HepG2 (cell line): ENCODE measurements around the gene ZNF322. TPM values are rescaled to one million over a fixed set of nuclear protein-coding genes. Genes with fewer than 3 reads are reported as not detected.

Experiments used
- CC2D1A ChIP-seq: sonication (generic); formaldehyde crosslinking; IDR thresholded peaks from 2 replicates; pipeline ENCODE4 v1.8.1; 2023; ENCODE audit warnings: mild to moderate bottlenecking, missing genetic modification reagents
- CEBPG ChIP-seq: IDR thresholded peaks from 2 replicates; pipeline ENCODE4 v1.6.1; 2016
- HDAC6 ChIP-seq: fragments of 200-600 bp; sonication (generic); IDR thresholded peaks from 2 replicates; pipeline ENCODE4 v1.7.0; 2017; ENCODE audit warnings: mild to moderate bottlenecking, antibody characterized with exemption, low read length, low read depth
- HES4 ChIP-seq: sonication (generic); formaldehyde crosslinking; IDR thresholded peaks from 2 replicates; pipeline ENCODE4 v1.9.0; 2021; ENCODE audit warnings: mild to moderate bottlenecking, missing genetic modification reagents, borderline replicate concordance
- MIXL1 ChIP-seq: IDR thresholded peaks from 2 replicates; pipeline ENCODE4 v1.6.1; 2016
- MTA1 ChIP-seq: sonication (generic); formaldehyde crosslinking; IDR thresholded peaks from 2 replicates; pipeline ENCODE4 v1.4.0; 2020; ENCODE audit warnings: missing genetic modification reagents, mild to moderate bottlenecking, borderline replicate concordance
- NFATC3 ChIP-seq: sonication (generic); formaldehyde crosslinking; IDR thresholded peaks from 2 replicates; pipeline ENCODE4 v1.5.1; 2020; ENCODE audit warnings: mild to moderate bottlenecking, missing genetic modification reagents
- NFYC ChIP-seq: IDR thresholded peaks from 2 replicates; pipeline ENCODE4 v1.6.1; 2016; ENCODE audit warnings: missing genetic modification reagents, missing compliant biosample characterization
- PRMT3 ChIP-seq: sonication (generic); formaldehyde crosslinking; IDR thresholded peaks from 2 replicates; pipeline ENCODE4 v1.8.1; 2022; ENCODE audit warnings: low read depth, mild to moderate bottlenecking, moderate library complexity, missing genetic modification reagents, borderline replicate concordance
- TRIM24 ChIP-seq: sonication (generic); formaldehyde crosslinking; IDR thresholded peaks from 2 replicates; pipeline ENCODE4 v1.8.0; 2022; ENCODE audit warnings: mild to moderate bottlenecking, missing genetic modification reagents
- ZBTB7A ChIP-seq: sonication (generic); formaldehyde crosslinking; IDR thresholded peaks from 2 replicates; pipeline ENCODE4 v1.8.0; 2022; ENCODE audit warnings: mild to moderate bottlenecking, missing genetic modification reagents
- ZNF234 ChIP-seq: sonication (generic); formaldehyde crosslinking; conservative IDR thresholded peaks from 2 replicates; pipeline ENCODE4 v1.5.1; 2020; ENCODE audit warnings: mild to moderate bottlenecking, missing genetic modification reagents
- ZNF446 ChIP-seq: sonication (generic); formaldehyde crosslinking; IDR thresholded peaks from 2 replicates; pipeline ENCODE4 v1.5.0; 2020; ENCODE audit warnings: mild to moderate bottlenecking, missing genetic modification reagents
- ZNF605 ChIP-seq: sonication (generic); formaldehyde crosslinking; IDR thresholded peaks from 2 replicates; pipeline ENCODE4 v1.8.0; 2022; ENCODE audit warnings: mild to moderate bottlenecking, missing genetic modification reagents
- polyA plus RNA-seq, 8 experiments: library from polyadenylated mRNA; depleted of rRNA in 3 of 8; stranded (reverse) in 7 of 8; unstranded in 1 of 8; fragments of >200 nt; fragmentation: Illumina TruSeq in 4 of 8; extraction: Trizol in 4 of 8; gene quantifications; 2 replicates each; pipeline versions ENCODE4 v1.2.1 to v1.2.3, GENCODE V29; 2011 to 2016; ENCODE audit warnings: low read depth in 4 of 8, missing spikeins in 1 of 8, mixed read lengths in 1 of 8; ENCODE audit not compliant: insufficient read depth in 1 of 8
- total RNA-seq, 5 experiments: library from RNA; depleted of rRNA; stranded (reverse); fragments of >200 nt; fragmentation: Illumina TruSeq; extraction: Trizol; gene quantifications; 2 replicates each; pipeline ENCODE4 v1.2.3, GENCODE V29; 2016; ENCODE audit warnings: low read depth in 1 of 5
- TF ChIP-seq, protein P1 (sequence below): sonication (generic); formaldehyde crosslinking; IDR thresholded peaks from 2 replicates; pipeline ENCODE4 v1.4.0; 2020; ENCODE audit warnings: missing genetic modification reagents
- TF ChIP-seq, protein P2 (sequence below): sonication (generic); formaldehyde crosslinking; IDR thresholded peaks from 2 replicates; pipeline ENCODE4 v1.4.0; 2020; ENCODE audit warnings: low read depth, missing genetic modification reagents
- TF ChIP-seq, protein P3 (sequence below): sonication (generic); formaldehyde crosslinking; IDR thresholded peaks from 2 replicates; pipeline ENCODE4 v1.5.1; 2020; ENCODE audit warnings: mild to moderate bottlenecking, missing genetic modification reagents, moderate library complexity
- TF ChIP-seq, protein P4 (sequence below): IDR thresholded peaks from 2 replicates; pipeline ENCODE4 v1.6.1; 2018; ENCODE audit warnings: missing genetic modification reagents, mild to moderate bottlenecking, missing compliant biosample characterization
- TF ChIP-seq, protein P5 (sequence below): sonication (generic); formaldehyde crosslinking; IDR thresholded peaks from 2 replicates; pipeline ENCODE4 v1.5.0; 2020; ENCODE audit warnings: mild to moderate bottlenecking, missing genetic modification reagents

Gene ZNF322
- total and polyA plus RNA-seq, 2 of the 13 experiments (the other 11 are each of a cell fraction or from before 2014, with no cell fraction given), result 8.3 to 22.8 TPM

DNA sequence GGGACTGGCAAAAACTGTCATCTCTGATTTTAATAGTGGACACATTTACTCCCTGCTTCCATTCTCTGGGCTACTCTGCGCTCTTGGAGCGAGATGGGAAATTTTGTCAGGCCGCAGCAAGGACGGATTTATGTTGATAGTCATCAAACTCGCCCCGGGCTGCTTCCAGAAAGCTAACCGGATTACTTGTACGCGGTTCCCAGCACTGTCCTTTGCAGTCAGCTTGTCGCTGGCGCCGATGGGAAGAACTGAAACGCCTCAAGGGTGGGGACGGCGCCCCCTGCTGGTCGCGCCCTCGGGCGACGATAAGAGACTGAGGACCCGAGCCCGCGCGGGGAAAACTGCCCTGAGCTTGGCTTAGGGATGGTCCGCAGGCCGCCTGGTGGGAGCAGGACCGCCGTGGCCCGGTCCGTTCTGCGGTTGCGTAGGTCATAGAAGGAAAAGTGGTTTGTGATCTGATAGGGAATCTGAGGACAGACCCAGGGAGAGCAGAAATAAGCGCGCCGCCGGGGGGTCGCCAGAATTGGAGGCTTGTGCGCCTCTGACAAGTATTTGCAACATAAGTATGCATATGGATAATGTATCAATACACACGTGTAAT is 63.8 kb downstream of the ZNF322 start (continued):
- TF ChIP-seq MIXL1 (peak; percentile 68; the same call in 1 of the 2 replicates), NFYC (CRISPR knock-in tag) (no peak), ZBTB7A (CRISPR knock-in tag) (peak; percentile 87), CC2D1A (CRISPR knock-in tag) (0 out of 2 replicates have a peak, but pooled peaks have one; percentile 42), HES4 (0 out of 2 replicates have a peak, but pooled peaks have one; percentile 54), MTA1 (peak; percentile 86; the same call in 1 of the 2 replicates), NFATC3 (CRISPR knock-in tag) (no peak), ZNF446 (CRISPR knock-in tag) (no peak), PRMT3 (CRISPR knock-in tag) (peak; percentile 72; the same call in 1 of the 2 replicates), CEBPG (CRISPR knock-in tag) (peak; percentile 43; the same call in 1 of the 2 replicates), TRIM24 (no peak), HDAC6 (no peak), ZNF234 (no peak), ZNF605 (CRISPR knock-in tag) (peak; percentile 84)
- TF ChIP-seq, protein P1, sequence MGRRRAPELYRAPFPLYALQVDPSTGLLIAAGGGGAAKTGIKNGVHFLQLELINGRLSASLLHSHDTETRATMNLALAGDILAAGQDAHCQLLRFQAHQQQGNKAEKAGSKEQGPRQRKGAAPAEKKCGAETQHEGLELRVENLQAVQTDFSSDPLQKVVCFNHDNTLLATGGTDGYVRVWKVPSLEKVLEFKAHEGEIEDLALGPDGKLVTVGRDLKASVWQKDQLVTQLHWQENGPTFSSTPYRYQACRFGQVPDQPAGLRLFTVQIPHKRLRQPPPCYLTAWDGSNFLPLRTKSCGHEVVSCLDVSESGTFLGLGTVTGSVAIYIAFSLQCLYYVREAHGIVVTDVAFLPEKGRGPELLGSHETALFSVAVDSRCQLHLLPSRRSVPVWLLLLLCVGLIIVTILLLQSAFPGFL (CRISPR knock-in tag), result no peak
- TF ChIP-seq, protein P2, sequence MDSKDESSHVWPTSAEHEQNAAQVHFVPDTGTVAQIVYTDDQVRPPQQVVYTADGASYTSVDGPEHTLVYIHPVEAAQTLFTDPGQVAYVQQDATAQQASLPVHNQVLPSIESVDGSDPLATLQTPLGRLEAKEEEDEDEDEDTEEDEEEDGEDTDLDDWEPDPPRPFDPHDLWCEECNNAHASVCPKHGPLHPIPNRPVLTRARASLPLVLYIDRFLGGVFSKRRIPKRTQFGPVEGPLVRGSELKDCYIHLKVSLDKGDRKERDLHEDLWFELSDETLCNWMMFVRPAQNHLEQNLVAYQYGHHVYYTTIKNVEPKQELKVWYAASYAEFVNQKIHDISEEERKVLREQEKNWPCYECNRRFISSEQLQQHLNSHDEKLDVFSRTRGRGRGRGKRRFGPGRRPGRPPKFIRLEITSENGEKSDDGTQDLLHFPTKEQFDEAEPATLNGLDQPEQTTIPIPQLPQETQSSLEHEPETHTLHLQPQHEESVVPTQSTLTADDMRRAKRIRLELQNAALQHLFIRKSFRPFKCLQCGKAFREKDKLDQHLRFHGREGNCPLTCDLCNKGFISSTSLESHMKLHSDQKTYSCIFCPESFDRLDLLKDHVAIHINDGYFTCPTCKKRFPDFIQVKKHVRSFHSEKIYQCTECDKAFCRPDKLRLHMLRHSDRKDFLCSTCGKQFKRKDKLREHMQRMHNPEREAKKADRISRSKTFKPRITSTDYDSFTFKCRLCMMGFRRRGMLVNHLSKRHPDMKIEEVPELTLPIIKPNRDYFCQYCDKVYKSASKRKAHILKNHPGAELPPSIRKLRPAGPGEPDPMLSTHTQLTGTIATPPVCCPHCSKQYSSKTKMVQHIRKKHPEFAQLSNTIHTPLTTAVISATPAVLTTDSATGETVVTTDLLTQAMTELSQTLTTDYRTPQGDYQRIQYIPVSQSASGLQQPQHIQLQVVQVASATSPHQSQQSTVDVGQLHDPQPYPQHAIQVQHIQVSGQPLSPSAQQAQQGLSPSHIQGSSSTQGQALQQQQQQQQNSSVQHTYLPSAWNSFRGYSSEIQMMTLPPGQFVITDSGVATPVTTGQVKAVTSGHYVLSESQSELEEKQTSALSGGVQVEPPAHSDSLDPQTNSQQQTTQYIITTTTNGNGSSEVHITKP, result peak; percentile 54; the same call in 1 of the 2 replicates
- TF ChIP-seq, protein P3, sequence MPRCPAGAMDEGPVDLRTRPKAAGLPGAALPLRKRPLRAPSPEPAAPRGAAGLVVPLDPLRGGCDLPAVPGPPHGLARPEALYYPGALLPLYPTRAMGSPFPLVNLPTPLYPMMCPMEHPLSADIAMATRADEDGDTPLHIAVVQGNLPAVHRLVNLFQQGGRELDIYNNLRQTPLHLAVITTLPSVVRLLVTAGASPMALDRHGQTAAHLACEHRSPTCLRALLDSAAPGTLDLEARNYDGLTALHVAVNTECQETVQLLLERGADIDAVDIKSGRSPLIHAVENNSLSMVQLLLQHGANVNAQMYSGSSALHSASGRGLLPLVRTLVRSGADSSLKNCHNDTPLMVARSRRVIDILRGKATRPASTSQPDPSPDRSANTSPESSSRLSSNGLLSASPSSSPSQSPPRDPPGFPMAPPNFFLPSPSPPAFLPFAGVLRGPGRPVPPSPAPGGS (CRISPR knock-in tag), result no peak
- TF ChIP-seq, protein P4, sequence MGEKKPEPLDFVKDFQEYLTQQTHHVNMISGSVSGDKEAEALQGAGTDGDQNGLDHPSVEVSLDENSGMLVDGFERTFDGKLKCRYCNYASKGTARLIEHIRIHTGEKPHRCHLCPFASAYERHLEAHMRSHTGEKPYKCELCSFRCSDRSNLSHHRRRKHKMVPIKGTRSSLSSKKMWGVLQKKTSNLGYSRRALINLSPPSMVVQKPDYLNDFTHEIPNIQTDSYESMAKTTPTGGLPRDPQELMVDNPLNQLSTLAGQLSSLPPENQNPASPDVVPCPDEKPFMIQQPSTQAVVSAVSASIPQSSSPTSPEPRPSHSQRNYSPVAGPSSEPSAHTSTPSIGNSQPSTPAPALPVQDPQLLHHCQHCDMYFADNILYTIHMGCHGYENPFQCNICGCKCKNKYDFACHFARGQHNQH (CRISPR knock-in tag), result peak; percentile 89; the same call in 1 of the 2 replicates
- TF ChIP-seq, protein P5, sequence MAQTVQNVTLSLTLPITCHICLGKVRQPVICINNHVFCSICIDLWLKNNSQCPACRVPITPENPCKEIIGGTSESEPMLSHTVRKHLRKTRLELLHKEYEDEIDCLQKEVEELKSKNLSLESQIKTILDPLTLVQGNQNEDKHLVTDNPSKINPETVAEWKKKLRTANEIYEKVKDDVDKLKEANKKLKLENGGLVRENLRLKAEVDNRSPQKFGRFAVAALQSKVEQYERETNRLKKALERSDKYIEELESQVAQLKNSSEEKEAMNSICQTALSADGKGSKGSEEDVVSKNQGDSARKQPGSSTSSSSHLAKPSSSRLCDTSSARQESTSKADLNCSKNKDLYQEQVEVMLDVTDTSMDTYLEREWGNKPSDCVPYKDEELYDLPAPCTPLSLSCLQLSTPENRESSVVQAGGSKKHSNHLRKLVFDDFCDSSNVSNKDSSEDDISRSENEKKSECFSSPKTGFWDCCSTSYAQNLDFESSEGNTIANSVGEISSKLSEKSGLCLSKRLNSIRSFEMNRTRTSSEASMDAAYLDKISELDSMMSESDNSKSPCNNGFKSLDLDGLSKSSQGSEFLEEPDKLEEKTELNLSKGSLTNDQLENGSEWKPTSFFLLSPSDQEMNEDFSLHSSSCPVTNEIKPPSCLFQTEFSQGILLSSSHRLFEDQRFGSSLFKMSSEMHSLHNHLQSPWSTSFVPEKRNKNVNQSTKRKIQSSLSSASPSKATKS, result no peak
